Effector CD8-positive, alpha-beta T cell (primary cell): ENCODE measurements around the gene TSHZ1.

ENCODE experiments used
- DNase-seq: peaks from one replicate; lab custom pipeline; 2025; lab: John Stamatoyannopoulos, UW

Gene TSHZ1

GRCh38 chr18:75269124-75269680, 58.6 kb downstream of the TSHZ1 start:
- DNase-seq, result no peak

GRCh38 chr18:75269696-75270095, 59.1 kb downstream of the TSHZ1 start:
- DNase-seq, result no peak

- DNase-seq, result no peak
These were observed 61.4 kb downstream of the TSHZ1 start for GRCh38 chr18:75271952-75272351.

GRCh38 chr18:75273817-75274216, 63.2 kb downstream of the TSHZ1 start:
- DNase-seq, result no peak

GRCh38 chr18:75275226-75275625, 64.6 kb downstream of the TSHZ1 start:
- no peak for DNase-seq

DNA sequence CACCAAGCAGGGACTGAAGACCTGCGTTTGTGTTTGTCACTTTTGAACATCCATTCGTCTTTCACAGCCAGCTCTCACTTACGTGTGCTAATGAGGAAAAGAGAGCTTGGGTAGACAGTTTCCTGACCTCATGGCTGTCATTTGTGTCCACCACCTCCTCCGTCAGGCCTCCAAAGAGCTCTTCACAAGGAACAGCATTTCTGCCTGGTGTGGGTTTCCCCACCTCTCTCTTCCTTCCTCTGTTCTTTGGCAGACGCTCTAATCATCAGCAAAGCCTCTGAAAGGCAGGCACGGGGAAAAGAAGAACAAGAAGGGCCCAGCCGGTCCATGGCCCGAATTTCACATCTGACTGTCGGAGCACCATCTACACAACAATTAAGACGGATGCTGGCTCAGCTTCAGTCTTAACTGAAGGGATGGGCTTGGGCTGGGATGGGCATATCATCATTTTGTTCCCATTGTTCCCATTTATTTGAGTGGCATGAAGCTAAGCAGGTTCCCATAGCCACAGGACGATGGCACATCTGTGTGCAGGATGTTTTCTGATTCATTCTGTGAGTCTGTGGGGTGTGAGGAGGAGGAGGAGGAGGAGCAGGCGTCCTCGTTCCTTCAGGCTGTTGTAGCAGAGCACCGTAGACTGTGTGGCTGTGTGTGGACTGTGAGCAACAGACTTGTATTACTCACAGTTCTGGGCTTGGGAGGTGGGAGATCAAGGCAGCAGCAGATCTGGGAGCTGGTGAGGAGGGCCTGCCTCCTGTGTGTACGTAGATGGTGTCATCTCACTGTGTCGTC, 66.4 kb downstream of the TSHZ1 start:
- no peak for DNase-seq

GRCh38 chr18:75277610-75277928, 67.0 kb downstream of the TSHZ1 start:
- DNase-seq, result no peak

DNA sequence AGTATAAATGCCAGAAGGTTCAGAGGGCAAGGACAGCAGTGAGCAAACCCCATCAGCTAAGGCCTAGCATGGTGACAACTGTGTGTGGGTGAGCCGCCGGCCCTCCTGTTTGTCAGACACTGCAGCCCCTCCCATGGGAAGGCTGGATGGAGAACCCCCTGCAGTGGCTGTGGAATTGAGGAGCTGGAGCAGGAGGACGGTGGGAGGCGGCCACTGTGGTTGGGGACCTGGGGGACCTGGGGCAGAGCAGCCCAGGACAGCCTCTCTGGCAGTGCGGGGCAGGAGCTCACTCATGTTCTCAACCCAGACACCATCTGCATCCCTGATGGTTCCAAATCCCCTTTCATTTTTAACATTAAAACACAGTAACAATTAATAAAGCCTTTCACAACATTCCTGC, 68.8 kb downstream of the TSHZ1 start:
- no peak for DNase-seq

DNA sequence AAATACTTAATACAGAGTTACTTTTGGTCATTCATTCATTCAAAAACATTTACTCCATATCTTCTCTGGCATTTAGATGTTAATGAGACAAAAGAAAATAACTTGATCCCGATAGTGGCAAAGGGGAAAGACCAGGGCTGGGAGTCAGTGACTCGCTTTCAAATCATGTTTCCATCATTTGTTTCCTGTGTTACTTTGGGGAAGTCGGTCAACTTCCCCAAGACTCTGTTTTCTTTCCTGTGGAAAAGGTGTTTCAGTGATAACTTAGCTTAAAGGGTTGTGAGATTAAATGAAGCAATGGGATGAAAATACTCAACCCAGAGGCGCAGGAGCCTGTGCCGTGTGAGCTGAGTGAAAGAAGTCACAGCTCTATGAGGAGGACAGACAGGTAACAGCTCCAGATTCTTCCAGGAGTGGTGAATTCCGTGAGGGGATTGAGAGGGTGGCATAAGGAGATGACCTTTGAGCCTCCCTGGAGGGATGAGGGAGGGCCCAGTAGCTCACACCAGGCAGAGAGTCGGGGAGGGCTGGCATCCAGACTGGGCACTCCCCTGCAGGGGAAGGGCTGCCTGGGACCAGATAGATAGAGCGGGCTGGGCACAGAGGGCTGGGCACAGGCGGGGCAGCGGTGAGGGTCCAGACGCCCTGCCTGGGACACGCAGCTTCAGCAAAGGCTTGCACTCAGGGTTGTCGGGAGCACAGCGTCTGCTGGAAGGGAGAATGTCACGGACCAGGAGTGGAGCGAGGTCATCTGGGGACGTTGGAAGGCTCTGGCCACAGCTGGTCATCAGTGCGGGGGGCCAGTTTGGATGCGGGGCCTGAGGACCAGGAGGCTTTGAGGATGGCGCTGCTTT, 70.1 kb downstream of the TSHZ1 start:
- DNase-seq, result no peak

- DNase-seq, result no peak
These were observed 72.1 kb downstream of the TSHZ1 start for GRCh38 chr18:75282746-75283145.

- no peak for DNase-seq
These were observed 73.1 kb downstream of the TSHZ1 start for GRCh38 chr18:75283731-75284130.

DNA sequence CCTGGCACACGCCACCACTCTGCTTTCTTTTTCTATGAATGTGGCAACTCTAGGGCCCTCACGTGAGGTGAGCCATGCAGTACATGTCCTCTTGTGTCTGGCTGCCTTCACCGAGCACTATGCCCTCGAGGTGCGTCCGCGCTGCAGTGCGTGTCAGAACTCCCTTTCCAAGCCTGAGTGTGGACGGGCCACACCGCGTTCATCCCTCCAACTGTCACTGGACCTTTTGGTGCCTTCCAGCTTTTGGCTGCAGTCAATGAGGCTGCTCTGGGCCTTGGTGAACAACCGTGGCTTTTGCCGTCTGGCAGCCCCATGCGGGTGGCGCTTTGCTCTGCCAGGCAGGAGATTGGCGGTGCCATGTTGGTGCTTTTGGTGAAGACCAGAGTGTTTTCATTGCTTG, 74.0 kb downstream of the TSHZ1 start:
- no peak for DNase-seq

- no peak for DNase-seq
These were observed 75.3 kb downstream of the TSHZ1 start for GRCh38 chr18:75285876-75286275.

DNA sequence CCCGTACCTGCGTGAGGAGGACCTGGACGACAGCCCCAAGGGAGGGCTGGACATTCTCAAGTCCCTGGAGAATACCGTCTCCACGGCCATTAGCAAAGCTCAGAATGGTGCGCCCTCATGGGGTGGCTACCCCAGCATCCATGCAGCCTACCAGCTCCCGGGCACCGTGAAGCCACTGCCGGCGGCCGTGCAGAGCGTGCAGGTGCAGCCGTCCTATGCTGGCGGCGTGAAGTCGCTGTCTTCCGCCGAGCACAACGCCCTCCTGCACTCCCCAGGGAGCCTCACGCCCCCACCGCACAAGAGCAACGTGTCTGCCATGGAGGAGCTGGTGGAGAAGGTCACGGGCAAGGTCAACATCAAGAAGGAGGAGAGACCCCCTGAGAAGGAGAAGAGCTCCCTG, 76.4 kb downstream of the TSHZ1 start:
- DNase-seq, result no peak

DNA sequence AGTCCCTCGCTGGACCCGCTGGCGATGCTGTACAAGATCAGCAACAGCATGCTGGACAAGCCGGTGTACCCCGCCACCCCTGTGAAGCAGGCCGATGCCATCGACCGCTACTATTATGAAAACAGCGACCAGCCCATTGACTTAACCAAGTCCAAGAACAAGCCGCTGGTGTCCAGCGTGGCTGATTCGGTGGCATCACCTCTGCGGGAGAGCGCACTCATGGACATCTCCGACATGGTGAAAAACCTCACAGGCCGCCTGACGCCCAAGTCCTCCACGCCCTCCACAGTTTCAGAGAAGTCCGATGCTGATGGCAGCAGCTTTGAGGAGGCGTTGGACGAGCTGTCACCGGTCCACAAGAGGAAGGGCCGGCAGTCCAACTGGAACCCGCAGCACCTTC, 77.1 kb downstream of the TSHZ1 start:
- DNase-seq, result no peak

DNA sequence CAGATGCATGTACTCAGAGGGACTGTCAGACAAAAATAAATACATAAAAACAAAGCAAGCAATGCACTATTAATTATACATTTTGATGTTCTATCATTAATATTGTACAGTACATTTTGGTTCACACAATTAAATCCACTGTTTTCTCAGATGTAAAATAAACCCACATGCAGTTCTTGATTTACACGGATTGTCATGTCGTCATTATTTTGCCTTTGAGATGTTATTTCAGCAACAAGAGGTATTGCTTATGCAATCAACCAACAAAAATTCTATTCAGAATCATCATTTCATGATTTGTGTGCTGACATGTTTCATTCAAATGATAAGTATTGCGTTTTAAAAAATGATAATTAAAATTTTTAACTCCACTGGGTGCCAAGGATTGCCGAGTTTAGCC, 79.2 kb downstream of the TSHZ1 start:
- no peak for DNase-seq

- no peak for DNase-seq
These were observed 80.3 kb downstream of the TSHZ1 start for GRCh38 chr18:75290737-75291358.

GRCh38 chr18:75291460-75291859, 80.9 kb downstream of the TSHZ1 start:
- no peak for DNase-seq

GRCh38 chr18:75293591-75293990, 83.0 kb downstream of the TSHZ1 start:
- no peak for DNase-seq

- DNase-seq, result no peak
These were observed 87.1 kb downstream of the TSHZ1 start for GRCh38 chr18:75297731-75298130.

GRCh38 chr18:75304678-75305557, 94.3 kb downstream of the TSHZ1 start:
- DNase-seq, result no peak

DNA sequence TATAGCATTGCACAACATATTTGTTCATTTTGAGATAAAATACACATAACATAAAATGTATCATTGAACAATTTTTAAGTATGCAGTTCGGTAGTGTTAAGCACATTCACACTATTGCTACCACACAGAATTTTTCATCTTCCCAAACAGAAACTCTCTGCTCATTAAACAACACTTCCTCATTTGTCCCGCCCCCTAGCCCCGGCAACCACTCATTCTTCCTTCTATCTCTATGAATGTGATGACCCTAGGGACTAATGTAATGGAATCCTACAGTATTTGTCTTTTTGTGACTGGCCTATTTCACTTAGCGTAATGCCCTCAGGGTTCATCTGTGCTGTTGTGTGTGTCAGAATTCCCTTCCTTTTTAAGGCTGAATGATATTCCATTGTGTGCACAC, 95.4 kb downstream of the TSHZ1 start:
- no peak for DNase-seq
